H1 (cell line): ENCODE results near the gene PIGU. TPM values are rescaled to one million over a fixed set of nuclear protein-coding genes. Genes with fewer than 3 reads are reported as not detected.

ENCODE experiments used
- CTCF ChIA-PET: fragments of 300-600 bp; sonication (Branson Sonifier 250); formaldehyde crosslinking; loops from one replicate; lab custom pipeline; 2021; ENCODE audit not compliant: partially characterized antibody; lab: Charles Lee
- POLR2A ChIA-PET: fragments of 300-600 bp; sonication (Branson Sonifier 250); formaldehyde crosslinking; loops from one replicate; lab custom pipeline; 2021; ENCODE audit warnings: inconsistent platforms; ENCODE audit not compliant: partially characterized antibody; lab: Charles Lee
- DNase-seq, 2 experiments: peaks; one replicate each; pipeline versions ENCODE4 v3.0.0 to v3.0.0-alpha.2; 2010 to 2022; ENCODE audit warnings: low spot score in 2 of 2, low read depth in 1 of 2, mixed read lengths in 1 of 2
- FAIRE-seq: peaks from 2 replicates; lab custom pipeline; 2011; peaks lifted over from hg19 to GRCh38; lab: Jason Lieb, UNC
- H2AFZ ChIP-seq: 2 replicates; pipeline ENCODE4 v1.8.1; 2012; ENCODE audit warnings: low read length, inconsistent platforms
- H2AK5ac ChIP-seq: 2 replicates; pipeline ENCODE4 v1.6.1; 2013; ENCODE audit warnings: low read depth, low read length
- H2BK120ac ChIP-seq: replicated peaks from 2 replicates; pipeline ENCODE3; 2013; ENCODE audit warnings: low read depth, low read length, inconsistent platforms
- H2BK12ac ChIP-seq: 2 replicates; pipeline ENCODE4 v1.6.1; 2013; ENCODE audit warnings: low read depth, low read length
- H2BK15ac ChIP-seq: 2 replicates; pipeline ENCODE4 v1.6.1; 2013; ENCODE audit warnings: low read length
- H2BK20ac ChIP-seq: 2 replicates; pipeline ENCODE4 v1.6.1; 2013; ENCODE audit warnings: low read length
- H2BK5ac ChIP-seq: 2 replicates; pipeline ENCODE4 v1.6.1; 2013; ENCODE audit warnings: low read depth, low read length
- H3K14ac ChIP-seq: 2 replicates; pipeline ENCODE4 v1.6.1; 2013; ENCODE audit warnings: inconsistent platforms; ENCODE audit not compliant: insufficient read length
- H3K18ac ChIP-seq: 2 replicates; pipeline ENCODE4 v1.6.1; 2013; ENCODE audit warnings: low read length; ENCODE audit errors: extremely low read depth
- H3K23ac ChIP-seq: 2 replicates; pipeline ENCODE4 v1.6.1; 2013; ENCODE audit warnings: inconsistent platforms; ENCODE audit not compliant: insufficient read length
- H3K23me2 ChIP-seq: 2 replicates; pipeline ENCODE4 v1.6.1; 2013; ENCODE audit warnings: low read depth, low read length
- H3K27ac ChIP-seq: 2 replicates; pipeline ENCODE4 v1.6.1; 2011; ENCODE audit warnings: low read depth, low read length, inconsistent platforms
- H3K27me3 ChIP-seq, 4 experiments: replicated peaks in 1 of 4; 1 replicate in 1 of 4; 2 replicates in 3 of 4; pipeline versions ENCODE4 v1.6.1 to v1.8.1; 2011 to 2013; ENCODE audit warnings: low read length in 3 of 4, mild to moderate bottlenecking in 3 of 4, inconsistent platforms in 2 of 4, mixed read lengths in 2 of 4, moderate library complexity in 1 of 4; ENCODE audit not compliant: control insufficient read depth in 3 of 4, insufficient read depth in 3 of 4; ENCODE audit errors: extremely low read depth in 1 of 4
- H3K36me3 ChIP-seq, 4 experiments: 2 replicates each; pipeline versions ENCODE4 v1.6.1 to v1.8.1; 2011 to 2013; ENCODE audit warnings: mild to moderate bottlenecking in 4 of 4, low read length in 3 of 4, moderate library complexity in 2 of 4, control low read depth in 1 of 4, inconsistent platforms in 1 of 4; ENCODE audit not compliant: insufficient read depth in 4 of 4, control insufficient read depth in 2 of 4
- H3K4ac ChIP-seq: replicated peaks from 2 replicates; pipeline ENCODE3; 2013; ENCODE audit warnings: low read length, low read depth, mixed read lengths, inconsistent platforms; ENCODE audit not compliant: insufficient read length
- H3K4me1 ChIP-seq, 4 experiments: replicated peaks in 1 of 4; 1 replicate in 1 of 4; 2 replicates in 3 of 4; pipeline versions ENCODE4 v1.6.1 to v1.8.1; 2011 to 2013; ENCODE audit warnings: low read length in 3 of 4, inconsistent platforms in 2 of 4, mixed read lengths in 1 of 4; ENCODE audit not compliant: insufficient read depth in 4 of 4, control insufficient read depth in 3 of 4
- H3K4me2 ChIP-seq, 2 experiments: 2 replicates each; pipeline versions ENCODE4 v1.6.1 to v1.8.1; 2011 to 2013; ENCODE audit warnings: low read depth in 2 of 2, low read length in 2 of 2, control low read depth in 1 of 2, inconsistent platforms in 1 of 2, mild to moderate bottlenecking in 1 of 2; ENCODE audit not compliant: insufficient read depth in 1 of 2
- H3K4me3 ChIP-seq, 4 experiments: fragments of 200-600, 300-600 bp in 1 of 4; sonication (generic), shearing (Covaris generic), sonication (Bioruptor Twin) in 1 of 4; 2 replicates each; pipeline versions ENCODE4 v1.5.1 to v1.8.1; 2011 to 2016; ENCODE audit warnings: low read length in 4 of 4, low read depth in 3 of 4, control low read depth in 2 of 4, inconsistent platforms in 2 of 4, mild to moderate bottlenecking in 2 of 4, mixed read lengths in 1 of 4, moderate library complexity in 1 of 4; ENCODE audit not compliant: insufficient read depth in 2 of 4; ENCODE audit errors: extremely low read depth in 1 of 4
- H3K56ac ChIP-seq: replicated peaks from 2 replicates; pipeline ENCODE3; 2013; ENCODE audit warnings: low read depth, mild to moderate bottlenecking, mixed read lengths, low read length, inconsistent platforms; ENCODE audit not compliant: insufficient read length
- H3K79me1 ChIP-seq: 2 replicates; pipeline ENCODE4 v1.6.1; 2013; ENCODE audit warnings: low read depth, low read length, control low read depth
- H3K79me2 ChIP-seq, 2 experiments: 2 replicates each; pipeline versions ENCODE4 v1.6.1 to v1.8.1; 2012 to 2013; ENCODE audit warnings: low read length in 2 of 2, mild to moderate bottlenecking in 2 of 2, inconsistent platforms in 1 of 2; ENCODE audit not compliant: insufficient read depth in 2 of 2, control insufficient read depth in 1 of 2
- H3K9ac ChIP-seq, 4 experiments: replicated peaks in 1 of 4; 1 replicate in 1 of 4; 2 replicates in 3 of 4; pipeline versions ENCODE4 v1.6.1 to v1.8.1; 2011 to 2013; ENCODE audit warnings: low read depth in 3 of 4, low read length in 3 of 4, control low read depth in 2 of 4, mild to moderate bottlenecking in 2 of 4, moderate library complexity in 2 of 4, inconsistent platforms in 1 of 4; ENCODE audit errors: extremely low read depth in 1 of 4
- H3K9me3 ChIP-seq, 2 experiments: 2 replicates each; pipeline versions ENCODE4 v1.6.1 to v1.8.1; 2012 to 2013; ENCODE audit warnings: mild to moderate bottlenecking in 2 of 2, moderate library complexity in 2 of 2, control low read depth in 1 of 2, inconsistent platforms in 1 of 2, low read depth in 1 of 2, low read length in 1 of 2, mixed read lengths in 1 of 2; ENCODE audit not compliant: insufficient read depth in 2 of 2
- H4K20me1 ChIP-seq, 2 experiments: replicated peaks in 1 of 2; 2 replicates each; pipeline versions ENCODE3 to v1.8.1; 2011 to 2013; ENCODE audit warnings: inconsistent platforms in 2 of 2, low read length in 2 of 2, mild to moderate bottlenecking in 1 of 2; ENCODE audit not compliant: insufficient read depth in 2 of 2, control insufficient read depth in 1 of 2
- H4K5ac ChIP-seq: 2 replicates; pipeline ENCODE4 v1.6.1; 2013; ENCODE audit warnings: low read length, low read depth, mixed read lengths, inconsistent platforms; ENCODE audit not compliant: insufficient read length
- H4K8ac ChIP-seq: 2 replicates; pipeline ENCODE4 v1.8.0; 2013; ENCODE audit warnings: mild to moderate bottlenecking, moderate library complexity, low read length, inconsistent platforms; ENCODE audit not compliant: insufficient read depth; ENCODE audit errors: extremely low read depth
- H4K91ac ChIP-seq: replicated peaks from 2 replicates; pipeline ENCODE3; 2013; ENCODE audit warnings: low read length, mixed read lengths, inconsistent platforms; ENCODE audit not compliant: insufficient read length
- SUZ12 ChIP-seq: fragments of 200-600 bp; sonication (generic); IDR thresholded peaks from 2 replicates; pipeline ENCODE4 v1.6.1; 2012; ENCODE audit warnings: mild to moderate bottlenecking, inconsistent platforms, low read length, moderate library complexity, mixed read lengths
- WGBS, 2 experiments: shearing (Covaris generic) in 1 of 2; methylation state at CpG; one replicate each; pipeline versions ENCODE4 v1.1.6 to v1.1.7; 2013 to 2015; ENCODE audit warnings: low lambda C conversion rate in 2 of 2, mixed read lengths in 2 of 2, inconsistent platforms in 1 of 2, low coverage in 1 of 2, missing lambda C conversion rate in 1 of 2; ENCODE audit not compliant: insufficient replicate concordance in 2 of 2, insufficient coverage in 1 of 2, insufficient read length in 1 of 2; ENCODE audit errors: extremely low coverage in 1 of 2, missing lambda C conversion rate in 1 of 2; 5-methylcytosine and 5-hydroxymethylcytosine counted together
- polyA plus RNA-seq, 7 experiments: library from polyadenylated mRNA; depleted of rRNA in 3 of 7; stranded (reverse) in 5 of 7; unstranded in 2 of 7; fragments of >200 nt in 5 of 7; fragments of 200-250 nt in 2 of 7; gene quantifications; 1 replicate in 5 of 7; 2 replicates in 1 of 7; 4 replicates in 1 of 7; pipeline versions ENCODE4 v1.2.1 to v1.2.3, GENCODE V29; 2011 to 2013; ENCODE audit warnings: missing spikeins in 2 of 7, mixed read lengths in 2 of 7
- total RNA-seq: library from RNA; stranded (reverse); fragmentation: NEBNext Ultra II Directional; extraction: Animal tissue kit (Norgen Biotek cat#: 25700); gene quantifications from 2 replicates; pipeline ENCODE4 v1.2.1, GENCODE V29; 2021
- TF ChIP-seq, protein P1 (sequence below), 3 experiments: IDR thresholded peaks; 1 replicate in 2 of 3; 2 replicates in 1 of 3; pipeline versions ENCODE4 v1.5.1 to v1.6.1; 2011; ENCODE audit warnings: low read length in 3 of 3, mild to moderate bottlenecking in 3 of 3, inconsistent platforms in 2 of 3, low read depth in 1 of 3, moderate library complexity in 1 of 3; ENCODE audit not compliant: insufficient read depth in 1 of 3; ENCODE audit errors: control extremely low read depth in 1 of 3

PIGU gene
- total and polyA plus RNA-seq, 2 of the 8 experiments (the other 6 are each of a cell fraction or from before 2014, with no cell fraction given), result 28.3 to 117 TPM

DNA sequence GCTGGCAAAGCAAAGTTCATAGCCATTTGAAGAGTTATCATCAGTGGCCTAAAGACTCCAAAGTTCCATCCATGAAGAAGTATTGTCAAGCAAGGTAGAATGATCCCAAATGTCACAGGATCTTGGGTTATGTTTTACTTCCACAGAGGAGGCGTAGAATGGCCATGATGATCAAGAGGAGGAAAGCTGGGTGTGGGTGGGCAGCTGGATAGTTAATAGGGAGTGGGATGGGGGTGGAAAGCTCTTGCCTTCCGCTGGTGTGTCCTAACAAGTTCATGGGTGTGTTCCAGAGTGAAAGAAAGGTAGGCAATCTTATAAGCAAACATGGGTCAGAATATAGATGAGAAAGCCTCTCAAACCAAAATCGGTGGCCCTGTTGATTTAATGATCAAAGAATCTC is 38.4 kb downstream of the PIGU start:
- Histone ChIP-seq H3K4me2 (no peak overlapping the region), H3K23ac (no peak overlapping the region), H3K27ac (no peak overlapping the region), H3K27me3 (no peaks in the 10 kb centered on the region), H3K4ac (no peak overlapping the region), H2BK20ac (no peak overlapping the region), H2BK120ac (no peak overlapping the region), H3K4me3 (no peak overlapping the region), H3K56ac (no peak overlapping the region), H3K18ac (no peak overlapping the region), H4K5ac (no peak overlapping the region), H3K9ac (no peak overlapping the region), H3K36me3 (peaks cover 0 to 14% (median 6%) of the 10 kb centered on the region in 4 experiments; a peak in 4 of 8 replicates), H3K4me1 (no peaks in the 10 kb centered on the region), H3K14ac (no peak overlapping the region), H2BK15ac (no peak overlapping the region), H3K79me2 (no peaks in the 10 kb centered on the region), H3K23me2 (no peaks in the 10 kb centered on the region), H2BK5ac (no peak overlapping the region), H4K91ac (no peak overlapping the region), H2AK5ac (no peak overlapping the region), H3K9me3 (no peaks in the 10 kb centered on the region), H2AFZ (no peak overlapping the region), H4K8ac (no peak overlapping the region), H2BK12ac (no peak overlapping the region), H4K20me1 (no peaks in the 10 kb centered on the region), H3K79me1 (no peaks in the 10 kb centered on the region)
- no peak for FAIRE-seq
- no peak for TF ChIP-seq SUZ12
- TF ChIP-seq, protein P1, sequence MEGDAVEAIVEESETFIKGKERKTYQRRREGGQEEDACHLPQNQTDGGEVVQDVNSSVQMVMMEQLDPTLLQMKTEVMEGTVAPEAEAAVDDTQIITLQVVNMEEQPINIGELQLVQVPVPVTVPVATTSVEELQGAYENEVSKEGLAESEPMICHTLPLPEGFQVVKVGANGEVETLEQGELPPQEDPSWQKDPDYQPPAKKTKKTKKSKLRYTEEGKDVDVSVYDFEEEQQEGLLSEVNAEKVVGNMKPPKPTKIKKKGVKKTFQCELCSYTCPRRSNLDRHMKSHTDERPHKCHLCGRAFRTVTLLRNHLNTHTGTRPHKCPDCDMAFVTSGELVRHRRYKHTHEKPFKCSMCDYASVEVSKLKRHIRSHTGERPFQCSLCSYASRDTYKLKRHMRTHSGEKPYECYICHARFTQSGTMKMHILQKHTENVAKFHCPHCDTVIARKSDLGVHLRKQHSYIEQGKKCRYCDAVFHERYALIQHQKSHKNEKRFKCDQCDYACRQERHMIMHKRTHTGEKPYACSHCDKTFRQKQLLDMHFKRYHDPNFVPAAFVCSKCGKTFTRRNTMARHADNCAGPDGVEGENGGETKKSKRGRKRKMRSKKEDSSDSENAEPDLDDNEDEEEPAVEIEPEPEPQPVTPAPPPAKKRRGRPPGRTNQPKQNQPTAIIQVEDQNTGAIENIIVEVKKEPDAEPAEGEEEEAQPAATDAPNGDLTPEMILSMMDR (IDR thresholded peaks at IDR 0.05; ENCODE audit: control extremely low read depth in 1 of 3, insufficient read depth in 1 of 3, low read depth in 1 of 3, low read length in 3 of 3), result no peak
- WGBS, 2 experiments, result 88% methylated on average over 3 of the region's 3 CpGs; no CpG with 5 or more reads in 1 of the 2 experiments
- ChIA-PET POLR2A (no interaction called here), CTCF (no interaction called here)
- no peak for DNase-seq
